ENCODE measurements around the gene ITFG1.

ITFG1 gene

GRCh38 chr16:47125757-47126156 lies 335.1 kb downstream of the ITFG1 start:
- H3K27ac Mint-ChIP-seq, result no peak overlapping the region

GRCh38 chr16:47113130-47113529 lies 347.7 kb downstream of the ITFG1 start:
- peaks cover 32% of the 10 kb centered on the region for H3K36me3 Mint-ChIP-seq (ENCODE audit: low read depth)
- H3K9me3 Mint-ChIP-seq, result no peaks in the 10 kb centered on the region
- no peaks in the 10 kb centered on the region for H3K27me3 Mint-ChIP-seq
- no peak overlapping the region for H3K4me3 Mint-ChIP-seq
- intact Hi-C loops (cut with micrococcal nuclease), result no loop called here
- no peaks in the 10 kb centered on the region for H3K4me1 Mint-ChIP-seq (ENCODE audit: low read depth)
- H3K27ac Mint-ChIP-seq, result no peak overlapping the region

More at GRCh38 chr16:47125757-47126156, 335.1 kb downstream of the ITFG1 start:
- no peak overlapping the region for H3K4me3 Mint-ChIP-seq
- no peaks in the 10 kb centered on the region for H3K27me3 Mint-ChIP-seq
- intact Hi-C loops (cut with micrococcal nuclease), result no loop called here
- H3K4me1 Mint-ChIP-seq (ENCODE audit: low read depth), result peaks cover 19% of the 10 kb centered on the region
- peaks cover 49% of the 10 kb centered on the region for H3K36me3 Mint-ChIP-seq (ENCODE audit: low read depth)
- H3K9me3 Mint-ChIP-seq, result no peaks in the 10 kb centered on the region

GRCh38 chr16:47110939-47111338 lies 349.9 kb downstream of the ITFG1 start:
- no peak overlapping the region for H3K4me3 Mint-ChIP-seq
- no peaks in the 10 kb centered on the region for H3K9me3 Mint-ChIP-seq
- H3K27me3 Mint-ChIP-seq, result no peaks in the 10 kb centered on the region
- no peak overlapping the region for H3K27ac Mint-ChIP-seq
- intact Hi-C loops (cut with micrococcal nuclease), result no loop called here
- peaks cover 24% of the 10 kb centered on the region for H3K36me3 Mint-ChIP-seq (ENCODE audit: low read depth)
- peaks cover 3% of the 10 kb centered on the region for H3K4me1 Mint-ChIP-seq (ENCODE audit: low read depth)

- no peak overlapping the region for H3K27ac Mint-ChIP-seq
- no peaks in the 10 kb centered on the region for H3K9me3 Mint-ChIP-seq
- H3K4me1 Mint-ChIP-seq (ENCODE audit: low read depth), result peaks cover 5% of the 10 kb centered on the region
- intact Hi-C loops (cut with micrococcal nuclease), result no loop called here
- H3K27me3 Mint-ChIP-seq, result no peaks in the 10 kb centered on the region
- no peak overlapping the region for H3K4me3 Mint-ChIP-seq
- H3K36me3 Mint-ChIP-seq (ENCODE audit: low read depth), result peaks cover 31% of the 10 kb centered on the region
These were observed 351.5 kb downstream of the ITFG1 start for GRCh38 chr16:47109361-47109760.
